ENCODE measurements around the gene ZMYND11. TPM values are rescaled to one million over a fixed set of nuclear protein-coding genes. Genes with fewer than 3 reads are reported as not detected.

The ZMYND11 gene
- total RNA-seq, 3 donors from 2014 or later (not counting 1 experiment from before 2014, with no cell fraction given) = 50.6 to 63.9 (median 52.6) TPM

DNA sequence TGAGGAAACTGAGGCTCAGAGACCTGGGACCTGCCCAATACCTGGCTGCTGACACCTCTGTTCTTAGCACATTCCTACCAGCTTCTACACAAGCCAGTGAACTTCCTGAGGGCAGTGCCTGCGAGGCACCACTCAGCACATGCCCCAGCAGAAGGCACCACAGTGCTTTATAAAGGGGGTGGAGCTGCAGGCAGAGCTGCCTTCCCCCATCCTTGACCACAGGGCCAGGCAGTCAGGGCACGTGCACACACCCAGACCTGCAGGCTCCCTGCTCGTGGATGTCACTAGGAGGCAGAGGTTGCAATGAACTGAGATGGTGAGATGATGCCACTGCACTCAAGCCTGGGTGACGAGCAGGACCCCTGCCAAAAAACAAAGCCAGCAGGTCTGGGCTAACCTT, 47.0 kb upstream of the ZMYND11 start:
- peaks cover 4 to 6% of the 10 kb centered on the region in 2 donors for H3K27me3 Mint-ChIP-seq (ENCODE audit: low read depth in 2 of 2)
- H3K4me1 Mint-ChIP-seq = peaks cover 0 to 15% of the 10 kb centered on the region in 2 donors
- no peaks in the 10 kb centered on the region for H3K36me3 ChIP-seq (ENCODE audit: control insufficient read depth, insufficient read depth, low read length)
- no peak overlapping the region for H3K4me3 Mint-ChIP-seq
- TF ChIP-seq, protein P1, sequence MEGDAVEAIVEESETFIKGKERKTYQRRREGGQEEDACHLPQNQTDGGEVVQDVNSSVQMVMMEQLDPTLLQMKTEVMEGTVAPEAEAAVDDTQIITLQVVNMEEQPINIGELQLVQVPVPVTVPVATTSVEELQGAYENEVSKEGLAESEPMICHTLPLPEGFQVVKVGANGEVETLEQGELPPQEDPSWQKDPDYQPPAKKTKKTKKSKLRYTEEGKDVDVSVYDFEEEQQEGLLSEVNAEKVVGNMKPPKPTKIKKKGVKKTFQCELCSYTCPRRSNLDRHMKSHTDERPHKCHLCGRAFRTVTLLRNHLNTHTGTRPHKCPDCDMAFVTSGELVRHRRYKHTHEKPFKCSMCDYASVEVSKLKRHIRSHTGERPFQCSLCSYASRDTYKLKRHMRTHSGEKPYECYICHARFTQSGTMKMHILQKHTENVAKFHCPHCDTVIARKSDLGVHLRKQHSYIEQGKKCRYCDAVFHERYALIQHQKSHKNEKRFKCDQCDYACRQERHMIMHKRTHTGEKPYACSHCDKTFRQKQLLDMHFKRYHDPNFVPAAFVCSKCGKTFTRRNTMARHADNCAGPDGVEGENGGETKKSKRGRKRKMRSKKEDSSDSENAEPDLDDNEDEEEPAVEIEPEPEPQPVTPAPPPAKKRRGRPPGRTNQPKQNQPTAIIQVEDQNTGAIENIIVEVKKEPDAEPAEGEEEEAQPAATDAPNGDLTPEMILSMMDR (IDR thresholded peaks at IDR 0.05) = no peak
- no peaks in the 10 kb centered on the region for H3K4me1 ChIP-seq (ENCODE audit: control insufficient read depth, insufficient read depth, low read length)
- no peaks in the 10 kb centered on the region for H3K36me3 Mint-ChIP-seq
- intact Hi-C loops (cut with micrococcal nuclease) = no loop called here
- no peaks in the 10 kb centered on the region for H3K9me3 Mint-ChIP-seq
- peak in 1 of 3 donors; percentile 52 for ATAC-seq
- no peak overlapping the region for H3K27ac Mint-ChIP-seq
- H3K27me3 ChIP-seq (ENCODE audit: control insufficient read depth, insufficient read depth, low read length) = no peaks in the 10 kb centered on the region
- no peak overlapping the region for H3K4me3 ChIP-seq (ENCODE audit: low read length)
- H3K27ac ChIP-seq (ENCODE audit: low read length) = no peak overlapping the region
- no peaks in the 10 kb centered on the region for H3K9me3 ChIP-seq (ENCODE audit: control insufficient read depth, insufficient read depth, low read length)
- no peak for DNase-seq
- WGBS (ENCODE audit: insufficient coverage) = 20% methylated on average over 4 of the region's 4 CpGs

DNA sequence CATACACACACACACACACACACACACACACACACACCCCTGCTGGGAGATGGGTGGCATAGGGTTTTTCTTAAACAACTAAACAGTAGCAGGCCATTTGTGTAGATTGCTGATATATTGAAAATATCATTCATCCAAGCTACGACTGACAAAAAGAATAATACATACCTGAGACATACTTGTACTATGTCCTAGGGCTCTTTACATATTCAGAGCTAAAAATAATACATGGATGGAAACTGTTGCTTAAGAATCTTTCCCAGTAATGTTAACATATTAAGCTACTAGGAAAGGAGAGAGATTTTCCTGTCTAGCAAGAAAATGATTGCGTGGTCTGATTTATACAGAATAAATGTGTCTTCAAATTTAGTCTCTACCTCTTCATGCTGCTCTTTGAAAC, 46.0 kb upstream of the ZMYND11 start:
- H3K27ac ChIP-seq (ENCODE audit: low read length) = no peak overlapping the region
- no peak for ATAC-seq
- intact Hi-C loops (cut with micrococcal nuclease) = no loop called here

DNA sequence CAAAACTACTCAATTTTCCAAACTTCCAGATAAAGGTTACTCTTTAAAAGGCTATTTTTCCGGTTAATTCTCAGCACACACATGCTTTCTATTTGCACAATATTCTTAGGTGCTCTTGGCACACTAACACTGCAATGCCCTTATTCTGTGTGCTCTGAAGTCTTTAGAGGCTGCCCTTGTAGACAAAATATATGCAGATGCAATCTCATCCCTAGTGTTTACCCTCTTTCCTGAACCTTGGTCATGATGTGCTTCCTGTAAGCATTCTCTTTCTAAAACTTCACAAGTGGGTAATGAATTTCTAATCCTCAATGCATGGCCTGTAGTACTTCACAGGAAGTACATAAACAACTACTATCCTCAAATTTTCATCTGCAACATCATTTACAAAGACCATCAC, 45.1 kb upstream of the ZMYND11 start:
- ATAC-seq (no peak), DNase-seq (no peak)
- H3K4me1 Mint-ChIP-seq = peaks cover 0 to 15% of the 10 kb centered on the region in 2 donors
- Histone ChIP-seq H3K36me3 (ENCODE audit: control insufficient read depth, insufficient read depth, low read length) (no peaks in the 10 kb centered on the region), H3K9me3 (ENCODE audit: control insufficient read depth, insufficient read depth, low read length) (no peaks in the 10 kb centered on the region), H3K27ac (ENCODE audit: low read length) (no peak overlapping the region), H3K27me3 (ENCODE audit: control insufficient read depth, insufficient read depth, low read length) (no peaks in the 10 kb centered on the region), H3K4me1 (ENCODE audit: control insufficient read depth, insufficient read depth, low read length) (no peaks in the 10 kb centered on the region), H3K4me3 (ENCODE audit: low read length) (no peak overlapping the region)
- intact Hi-C loops (cut with micrococcal nuclease) = no loop called here
- peaks cover 0 to 7% of the 10 kb centered on the region in 2 donors for H3K27me3 Mint-ChIP-seq (ENCODE audit: low read depth in 2 of 2)
- H3K4me3 Mint-ChIP-seq = no peak overlapping the region
- no peak overlapping the region for H3K27ac Mint-ChIP-seq
- TF ChIP-seq, protein P1 (IDR thresholded peaks at IDR 0.05) = no peak
- 93% methylated on average over 1 of the region's 1 CpG for WGBS (ENCODE audit: insufficient coverage)
- H3K9me3 Mint-ChIP-seq = peaks cover 3 to 4% of the 10 kb centered on the region in 2 donors
- H3K36me3 Mint-ChIP-seq = peaks cover under 1% of the 10 kb centered on the region

More for the DNA sequence above, 46.0 kb upstream of the ZMYND11 start:
- Mint-ChIP-seq H3K36me3 (no peaks in the 10 kb centered on the region), H3K27ac (no peak overlapping the region), H3K27me3 (ENCODE audit: low read depth in 2 of 2) (peaks cover 0 to 7% of the 10 kb centered on the region in 2 donors), H3K4me1 (peaks cover 0 to 15% of the 10 kb centered on the region in 2 donors), H3K9me3 (no peaks in the 10 kb centered on the region), H3K4me3 (no peak overlapping the region)
- no peaks in the 10 kb centered on the region for H3K36me3 ChIP-seq (ENCODE audit: control insufficient read depth, insufficient read depth, low read length)
- no CpG with 5 or more reads among the region's 2 CpGs for WGBS (ENCODE audit: insufficient coverage)
- TF ChIP-seq, protein P1 (IDR thresholded peaks at IDR 0.05) = no peak
- no peaks in the 10 kb centered on the region for H3K27me3 ChIP-seq (ENCODE audit: control insufficient read depth, insufficient read depth, low read length)
- H3K4me1 ChIP-seq (ENCODE audit: control insufficient read depth, insufficient read depth, low read length) = no peaks in the 10 kb centered on the region
- DNase-seq = no peak
- no peaks in the 10 kb centered on the region for H3K9me3 ChIP-seq (ENCODE audit: control insufficient read depth, insufficient read depth, low read length)
- no peak overlapping the region for H3K4me3 ChIP-seq (ENCODE audit: low read length)

DNA sequence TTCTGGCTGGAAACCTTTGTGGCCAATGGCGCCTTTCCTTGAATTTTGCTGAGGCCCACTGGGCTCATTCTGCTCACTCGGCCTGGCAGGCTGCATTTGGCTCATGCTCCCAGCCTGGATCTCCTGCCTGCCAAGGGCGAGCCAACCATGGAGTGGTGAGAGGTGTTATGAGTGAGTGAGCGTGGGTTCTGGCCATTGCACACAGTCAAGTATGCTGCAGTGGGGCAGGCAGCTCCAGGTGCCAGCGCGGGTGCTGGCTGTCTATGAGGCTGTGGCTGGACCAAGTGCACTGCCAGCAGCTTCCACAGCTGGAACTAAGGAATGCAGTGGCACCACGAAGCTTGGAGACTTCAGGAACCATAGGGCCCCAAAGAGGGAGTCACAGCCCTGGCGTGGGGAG, 43.9 kb upstream of the ZMYND11 start:
- TF ChIP-seq, protein P1 (IDR thresholded peaks at IDR 0.05) = no peak
- H3K9me3 Mint-ChIP-seq = peaks cover 4 to 6% of the 10 kb centered on the region in 2 donors
- WGBS (ENCODE audit: insufficient coverage) = 86% methylated on average over 8 of the region's 8 CpGs
- no peak overlapping the region for H3K4me3 Mint-ChIP-seq
- intact Hi-C loops (cut with micrococcal nuclease) = no loop called here
- Histone ChIP-seq H3K27me3 (ENCODE audit: control insufficient read depth, insufficient read depth, low read length) (no peaks in the 10 kb centered on the region), H3K36me3 (ENCODE audit: control insufficient read depth, insufficient read depth, low read length) (no peaks in the 10 kb centered on the region), H3K27ac (ENCODE audit: low read length) (no peak overlapping the region), H3K4me1 (ENCODE audit: control insufficient read depth, insufficient read depth, low read length) (no peaks in the 10 kb centered on the region), H3K4me3 (ENCODE audit: low read length) (no peak overlapping the region), H3K9me3 (ENCODE audit: control insufficient read depth, insufficient read depth, low read length) (peaks cover 6% of the 10 kb centered on the region)
- H3K4me1 Mint-ChIP-seq = peaks cover 0 to 15% of the 10 kb centered on the region in 2 donors
- DNase-seq (no peak), ATAC-seq (no peak)
- peaks cover 0 to 7% of the 10 kb centered on the region in 2 donors for H3K27me3 Mint-ChIP-seq (ENCODE audit: low read depth in 2 of 2)
- H3K27ac Mint-ChIP-seq = no peak overlapping the region
- H3K36me3 Mint-ChIP-seq = peaks cover 6% of the 10 kb centered on the region
